HG03469 (cell line): ENCODE measurements around the gene OR6Y1.

Experiments
- ATAC-seq: cut with Tn5 transposase; IDR thresholded peaks from one replicate; pipeline ENCODE4 v1.9.1; 2021; ENCODE audit warnings: mild to moderate bottlenecking, moderate library complexity, moderate number of reproducible peaks; ENCODE audit not compliant: unreplicated experiment

Gene OR6Y1

GRCh38 chr1:158506369-158506987 is 47.7 kb downstream of the OR6Y1 start:
- ATAC-seq, result no peak

- ATAC-seq, result no peak
Measured at GRCh38 chr1:158496374-158496773, 57.8 kb downstream of the OR6Y1 start.

DNA sequence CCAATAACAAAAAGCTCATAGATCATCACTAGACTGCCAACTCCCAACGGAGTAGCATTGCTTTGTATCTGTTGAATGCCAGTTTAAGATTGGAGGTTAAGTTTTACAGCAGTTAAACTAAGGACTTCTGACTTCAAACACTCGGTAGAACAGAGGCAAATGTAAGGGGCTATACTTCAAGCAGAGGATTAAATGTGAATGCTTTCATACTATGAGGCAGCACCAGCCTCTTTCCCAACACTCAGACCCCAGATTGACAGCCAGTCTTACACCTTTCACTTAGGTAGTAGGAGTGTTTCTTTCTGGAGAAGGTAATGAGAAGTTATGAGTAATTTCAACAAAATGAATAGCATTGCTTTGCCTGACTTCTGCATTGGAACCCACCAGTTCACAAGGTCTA is 59.4 kb downstream of the OR6Y1 start:
- ATAC-seq, result no peak
